ENCODE measurements around the gene GRIP2.
A peak's percentile ranks its signal among the peaks of the same experiment; 100 is the strongest.
"Not testable (repeated sequence)": the region's sequence is repeated elsewhere in the genome, so short reads cannot be mapped to it uniquely, and the experiment has no call there.

The GRIP2 gene

DNA sequence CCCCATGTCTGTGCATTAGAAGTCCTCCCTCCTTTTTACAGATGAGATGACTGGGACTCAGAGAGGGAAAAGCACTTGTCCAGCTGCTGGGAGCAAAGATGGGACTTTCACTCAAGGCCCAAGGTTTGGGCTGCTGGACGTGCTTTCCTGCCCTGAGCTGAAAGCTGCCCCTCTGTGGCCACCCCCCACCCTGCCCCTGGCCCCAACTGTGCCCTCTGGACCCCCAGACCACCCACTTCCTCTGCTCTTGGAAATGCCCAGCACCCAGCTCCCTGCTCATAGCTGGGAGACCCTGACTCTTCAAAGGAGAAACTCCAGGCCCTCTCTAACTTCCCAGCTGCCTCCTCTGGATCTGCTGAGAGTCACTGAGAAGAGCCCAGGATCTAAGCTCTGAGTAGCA, 20.7 kb downstream of the GRIP2 start:
- DNase-seq: no peak

DNA sequence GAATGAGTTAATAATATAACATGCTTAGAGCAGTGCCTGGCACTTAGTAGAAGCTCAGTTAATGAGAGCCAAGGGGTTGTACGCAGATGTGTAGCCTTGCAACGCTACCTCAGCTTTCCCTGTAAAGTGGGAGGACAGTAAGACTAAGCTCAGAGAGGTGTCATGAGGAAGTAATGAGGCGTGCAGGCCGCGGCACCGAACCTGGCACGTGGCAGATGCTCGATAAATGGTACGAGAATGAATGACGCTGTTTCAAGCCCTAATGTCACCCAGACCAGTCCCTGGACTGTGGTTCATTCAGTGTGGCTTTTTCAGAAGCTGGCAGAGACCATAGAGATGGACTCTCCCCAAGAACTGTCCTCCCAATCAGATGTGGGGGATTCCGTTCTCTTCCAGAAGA, 21.2 kb downstream of the GRIP2 start:
- DNase-seq: no peak

DNA sequence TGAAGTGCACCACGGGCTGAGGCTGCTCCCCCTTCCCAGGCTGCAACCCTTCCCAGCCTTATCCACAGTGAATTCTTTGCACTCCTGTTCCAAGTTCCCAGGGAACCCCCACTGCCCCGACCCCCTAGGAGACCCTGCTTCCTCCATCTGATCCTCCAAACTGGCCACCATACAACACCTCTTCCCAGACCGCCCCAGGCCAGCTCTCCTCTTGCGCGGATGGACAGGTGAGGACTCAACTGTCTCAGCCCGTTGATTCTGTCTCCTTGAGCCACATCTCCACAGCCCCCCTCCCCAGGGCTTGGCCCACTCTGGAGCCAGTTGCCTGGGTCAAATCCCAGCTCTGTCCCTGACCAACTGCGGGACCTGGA, 21.7 kb downstream of the GRIP2 start:
- DNase-seq: no peak

DNA sequence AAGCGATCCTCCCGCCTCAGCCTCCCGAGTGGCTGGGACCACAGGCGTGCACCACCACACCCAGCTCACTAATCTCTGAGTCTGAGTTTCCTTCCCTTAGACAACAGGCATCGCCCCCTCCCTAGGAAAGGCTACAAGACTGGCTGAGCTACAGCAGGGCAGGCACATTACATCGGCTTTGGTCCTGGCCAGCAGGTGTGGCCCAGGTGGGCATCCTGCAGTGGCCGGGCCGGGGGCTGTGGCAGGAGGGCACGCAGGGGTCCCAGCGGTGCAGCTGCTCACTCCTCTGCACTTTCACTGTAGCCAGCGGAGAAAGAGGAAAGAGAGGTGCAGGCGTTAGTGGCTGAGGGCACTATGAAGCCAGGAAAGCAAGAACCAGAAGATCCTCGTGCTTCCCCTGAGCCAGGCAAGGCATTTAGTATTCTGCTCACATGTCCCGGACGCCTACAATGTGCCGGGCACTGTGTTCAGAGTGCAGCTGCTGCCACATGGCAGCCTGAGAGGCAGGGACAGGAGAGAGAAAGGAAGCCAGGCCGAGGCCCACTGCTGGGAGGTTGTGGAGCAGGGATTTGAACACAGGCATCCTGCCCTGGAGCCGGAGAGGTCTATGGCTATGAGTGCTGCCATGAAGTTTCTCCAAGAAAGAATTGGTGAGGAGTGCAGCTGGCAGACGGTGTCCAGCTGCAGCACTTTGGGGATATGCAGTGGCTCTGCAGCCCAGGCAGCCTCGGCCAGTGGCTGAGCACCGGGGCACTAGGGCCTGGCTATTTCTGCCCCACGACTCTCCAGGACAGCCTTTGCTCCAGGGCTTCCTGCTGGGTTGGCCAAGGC, 22.3 kb downstream of the GRIP2 start:
- DNase-seq: no peak

DNA sequence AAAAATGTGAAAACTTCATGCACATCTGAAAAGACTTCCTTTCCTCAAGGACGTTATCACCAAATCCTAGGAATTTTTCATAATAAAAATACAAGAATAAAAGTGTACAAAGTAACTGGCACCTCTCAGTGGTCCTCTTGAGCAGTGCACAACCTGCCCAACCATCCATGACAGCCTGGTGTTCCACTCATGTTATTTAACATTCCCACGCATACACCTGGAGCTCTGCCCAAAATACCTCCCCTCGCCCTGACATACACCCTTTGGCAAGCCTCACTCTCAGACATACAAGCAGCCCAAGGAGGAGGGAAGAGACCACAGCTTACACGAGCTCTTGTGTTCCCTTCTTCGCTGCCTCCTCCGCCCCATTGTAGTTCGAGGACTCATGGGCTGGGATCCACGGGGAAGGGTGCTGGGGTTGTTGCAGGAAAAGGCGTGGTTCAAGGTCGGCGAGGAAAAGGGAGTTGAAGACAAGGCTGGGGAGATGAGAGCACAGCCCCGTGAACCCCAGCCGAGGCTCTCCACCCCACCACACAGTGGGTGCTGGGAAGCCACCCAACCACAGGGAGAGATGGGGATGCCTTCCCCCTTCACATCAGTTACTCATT, 23.3 kb downstream of the GRIP2 start:
- no peak for DNase-seq

DNA sequence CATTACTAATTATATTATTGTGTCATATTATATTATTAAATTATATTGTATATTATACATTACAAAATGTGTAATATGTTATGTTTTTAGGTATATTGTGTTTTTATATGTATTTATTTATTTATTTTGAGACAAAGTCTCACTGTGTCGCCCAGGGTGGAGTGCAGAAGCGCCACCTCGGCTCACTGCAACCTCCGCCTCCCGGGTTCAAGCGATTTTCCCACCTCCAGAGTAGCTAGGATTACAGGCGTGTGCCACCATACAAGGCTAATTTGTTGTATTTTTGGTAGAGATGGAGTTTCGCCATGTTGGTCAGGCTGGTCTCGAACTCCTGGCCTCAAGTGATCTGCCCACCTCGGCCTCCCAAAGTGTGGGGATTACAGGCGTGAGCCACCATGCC, 24.6 kb downstream of the GRIP2 start:
- not testable (repeated sequence) for DNase-seq

DNA sequence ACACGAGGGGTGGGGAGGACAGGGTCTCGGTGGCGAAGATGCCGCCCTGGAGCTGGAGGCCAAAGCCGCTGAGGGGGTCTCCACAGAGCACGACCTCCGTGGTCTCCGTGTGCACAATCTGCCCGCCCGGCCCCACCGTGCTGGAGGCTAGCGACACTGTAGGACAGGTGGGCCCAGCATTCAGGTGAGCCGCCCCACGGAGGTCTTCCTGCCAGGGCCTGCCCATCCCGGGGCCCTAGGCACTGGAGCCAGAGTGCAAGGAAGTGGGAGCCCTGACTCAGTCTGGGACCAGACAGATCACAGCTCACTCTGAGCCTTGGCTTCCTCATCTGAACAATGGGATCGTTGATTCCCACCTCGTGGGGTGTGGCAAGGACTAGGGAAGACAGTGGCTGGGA, 25.8 kb downstream of the GRIP2 start:
- DNase-seq: no peak

DNA sequence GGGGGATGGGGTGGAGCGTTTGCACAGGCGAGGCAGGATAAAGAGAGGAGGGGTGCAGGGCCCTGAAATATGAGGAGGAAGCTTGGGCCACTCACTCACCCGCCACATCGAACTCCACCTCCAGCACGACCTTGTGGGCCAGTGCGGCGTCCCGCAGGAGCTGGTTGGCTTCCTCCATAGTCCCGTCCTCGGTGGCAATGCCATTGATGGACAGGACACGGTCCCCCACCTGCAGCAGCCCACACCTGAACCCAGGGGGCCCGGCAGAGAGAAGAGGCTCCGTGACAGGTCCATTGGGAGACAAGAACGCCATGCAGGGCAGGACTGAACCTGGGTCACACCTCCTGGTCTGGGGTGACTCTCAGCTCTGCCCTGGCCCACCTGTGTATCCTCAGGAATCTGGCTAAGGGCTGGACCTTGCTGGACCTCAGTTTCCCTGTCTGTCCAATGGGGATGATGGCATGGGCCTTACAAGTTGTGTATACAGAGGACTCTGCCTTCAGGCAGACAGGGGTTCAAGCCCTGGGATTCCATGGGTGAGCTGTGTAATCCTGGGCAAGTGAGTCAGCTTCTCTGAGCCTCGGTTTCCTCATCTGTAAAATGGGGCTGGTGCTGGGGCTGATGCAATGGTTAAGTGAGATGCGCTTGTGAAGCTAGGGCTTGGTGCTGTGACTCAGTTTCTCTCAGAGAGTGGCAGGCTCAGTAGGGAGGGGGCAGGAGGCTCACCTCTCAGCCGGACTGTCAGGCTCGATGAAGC, 26.4 kb downstream of the GRIP2 start:
- no peak for DNase-seq

DNA sequence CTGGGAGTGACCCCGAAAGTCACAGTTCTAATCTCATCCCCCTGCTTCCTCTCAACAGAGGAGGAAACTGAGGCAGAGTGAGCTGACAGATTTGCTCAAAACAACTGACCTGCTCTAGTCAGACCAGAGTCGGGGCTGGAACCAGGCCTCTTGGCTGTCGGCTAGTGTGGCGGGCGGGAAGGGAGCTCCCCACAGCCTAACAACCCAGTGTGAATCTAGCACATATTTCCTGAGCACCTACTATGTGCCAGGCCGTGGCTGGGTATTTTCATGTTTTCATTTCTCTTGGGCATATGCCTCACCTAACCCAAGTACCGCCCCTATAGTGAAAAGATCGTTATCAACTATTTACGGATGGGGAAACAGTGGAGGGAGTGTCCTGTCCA, 27.2 kb downstream of the GRIP2 start:
- DNase-seq: no peak

DNA sequence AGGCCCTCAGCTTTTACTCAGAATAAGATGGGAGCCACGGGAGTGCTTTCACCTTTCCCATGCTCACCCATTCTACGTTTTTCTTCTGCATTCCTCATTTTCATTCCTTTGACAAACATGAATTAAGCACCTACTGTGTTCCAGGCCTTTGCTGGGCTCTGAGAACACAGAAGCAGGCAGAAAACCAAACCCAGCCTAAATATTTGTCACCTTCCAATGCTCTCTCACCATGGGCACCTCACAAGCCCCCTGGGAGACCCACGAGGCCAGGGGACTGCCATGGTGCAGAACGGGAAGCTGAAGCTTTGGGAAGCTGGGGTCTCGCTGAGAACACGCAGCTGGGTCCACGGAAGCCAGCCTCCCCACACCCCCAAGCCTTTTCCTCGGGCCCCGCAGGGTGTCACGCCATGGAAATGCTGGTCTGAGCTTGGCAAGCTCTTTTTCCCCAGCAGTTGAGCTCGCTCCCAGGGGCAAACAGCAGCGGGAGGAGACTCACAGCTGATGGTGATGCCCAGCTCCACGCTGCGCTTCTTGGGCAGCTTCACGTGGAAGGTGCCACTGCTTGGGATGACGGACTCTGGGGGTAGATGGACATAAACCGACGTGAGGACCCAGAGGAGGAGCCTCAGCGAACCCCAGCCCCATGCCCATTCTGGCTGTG, 27.7 kb downstream of the GRIP2 start:
- no peak for DNase-seq

DNA sequence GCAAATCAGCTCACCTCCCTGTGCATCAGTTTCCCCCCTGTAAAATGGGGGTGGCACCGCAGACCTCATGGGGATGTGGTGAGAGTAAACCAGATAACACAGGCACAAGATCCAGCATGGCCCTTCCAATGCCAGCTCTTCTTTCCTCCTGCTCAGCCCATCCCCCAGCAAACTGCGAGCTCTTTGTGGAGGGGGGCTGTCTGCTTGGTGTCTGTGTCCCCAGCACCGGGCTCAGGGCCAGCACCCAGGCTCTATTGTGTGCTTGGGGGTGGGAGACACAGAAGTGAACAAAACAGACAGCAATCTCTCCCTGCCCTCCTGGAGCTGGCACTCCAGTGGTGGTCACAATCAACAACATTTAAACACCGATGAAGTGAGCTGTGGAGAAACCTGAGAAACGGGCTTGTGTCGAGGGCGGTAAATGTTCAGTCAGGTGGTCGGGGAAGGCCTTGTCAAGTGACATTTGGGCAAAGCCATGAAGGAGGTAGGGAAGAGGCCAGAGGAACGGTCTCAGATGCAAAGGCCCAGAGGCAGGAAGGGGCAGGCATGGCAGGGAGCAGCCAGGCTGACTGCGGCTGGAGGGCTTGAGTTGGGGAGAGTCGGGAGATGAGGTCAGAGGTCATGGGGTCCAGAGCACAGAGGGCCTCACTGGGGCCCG, 28.4 kb downstream of the GRIP2 start:
- no peak for DNase-seq

DNA sequence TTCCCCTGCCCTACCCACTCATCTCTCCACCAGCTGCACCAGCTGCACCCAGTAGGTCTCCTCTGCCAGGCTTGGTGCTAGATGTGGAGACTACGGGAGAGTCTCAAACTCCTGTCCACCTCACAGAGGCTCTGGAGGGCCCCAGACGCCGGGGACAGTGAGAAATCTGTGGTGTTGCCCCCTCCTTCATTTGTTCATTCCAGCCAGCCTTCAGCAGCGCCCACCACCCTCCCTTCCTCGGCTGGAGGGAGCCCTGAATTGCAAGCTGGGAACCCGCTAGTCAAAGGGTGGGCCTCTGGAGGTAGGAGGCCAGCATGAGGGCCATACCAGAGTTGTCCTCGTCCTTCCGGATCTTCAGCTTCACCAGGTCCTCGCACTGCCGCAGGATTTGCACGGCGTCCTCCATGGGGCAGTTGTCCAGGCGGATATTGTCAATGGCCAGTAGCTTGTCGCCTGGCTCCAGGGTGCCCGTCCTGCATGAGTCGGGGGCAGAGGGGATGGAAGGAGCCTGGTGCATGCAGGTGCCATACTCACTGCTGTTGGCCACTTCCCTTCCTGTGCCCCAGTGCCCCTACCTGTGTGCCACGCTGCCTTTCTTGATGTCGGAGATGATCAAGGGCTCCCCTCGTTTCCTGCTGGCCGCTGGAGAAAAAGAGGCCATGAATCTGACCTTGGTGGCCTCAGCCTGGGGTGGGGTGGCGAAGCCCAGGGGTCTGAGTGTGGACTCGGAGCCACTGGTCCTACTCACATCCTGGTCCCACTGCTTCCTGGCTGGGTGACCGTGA, 29.1 kb downstream of the GRIP2 start:
- DNase-seq: no peak

DNA sequence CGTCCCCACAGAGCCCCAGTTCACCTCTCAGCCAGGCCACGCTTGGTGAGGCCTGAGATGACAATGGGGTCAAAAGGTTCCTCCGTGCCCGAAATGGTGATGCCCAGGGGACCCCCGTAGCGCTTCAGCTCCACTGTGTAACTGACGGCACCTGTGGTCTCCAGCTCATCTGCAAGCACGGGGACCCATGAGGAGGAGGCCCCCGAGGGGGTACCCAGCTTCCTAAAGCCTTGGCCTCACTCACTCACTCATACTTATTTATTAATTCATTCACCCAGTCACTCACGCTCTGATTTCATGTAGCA, 30.4 kb downstream of the GRIP2 start:
- no peak for DNase-seq

DNA sequence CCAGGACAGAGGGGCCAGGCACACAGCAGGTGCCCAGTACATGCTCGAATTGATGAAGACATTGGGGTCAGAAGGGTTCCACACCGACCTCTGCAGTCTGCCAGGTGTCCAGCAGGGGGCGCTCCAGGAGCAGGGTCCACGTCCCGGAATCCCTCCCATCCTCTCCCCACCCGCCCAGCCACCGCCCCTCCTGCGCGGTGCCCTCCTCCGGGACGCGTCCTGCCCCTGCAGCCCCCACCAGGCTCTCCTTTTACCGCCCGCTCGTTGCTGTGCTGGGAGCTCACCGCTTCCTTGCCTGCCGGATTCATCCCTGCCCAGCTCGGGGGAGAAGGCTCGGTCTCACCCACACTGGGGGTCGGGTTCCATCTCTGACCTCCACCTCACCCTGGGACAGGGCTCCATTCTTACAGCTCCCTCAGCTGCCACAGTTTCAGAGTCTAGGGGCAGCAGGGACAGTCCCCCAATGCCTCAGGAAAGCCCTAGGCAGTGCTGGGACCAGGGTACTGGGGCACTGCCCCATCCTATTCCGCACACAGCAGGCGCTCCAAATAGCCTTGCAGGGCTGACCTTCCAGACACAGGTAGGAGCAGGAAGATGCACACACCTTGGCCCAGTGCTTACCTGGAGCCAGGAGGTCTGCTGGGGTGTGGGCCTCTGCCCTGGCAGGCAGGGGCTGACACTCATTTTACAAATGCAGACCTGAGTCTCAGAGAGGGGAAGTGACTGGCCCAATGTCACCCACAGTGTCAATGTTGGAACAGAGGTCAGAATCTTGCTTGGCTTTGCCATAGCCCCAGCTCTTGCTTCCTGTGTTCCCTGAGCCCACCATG, 31.0 kb downstream of the GRIP2 start:
- peak; percentile 27 to 33 for DNase-seq

DNA sequence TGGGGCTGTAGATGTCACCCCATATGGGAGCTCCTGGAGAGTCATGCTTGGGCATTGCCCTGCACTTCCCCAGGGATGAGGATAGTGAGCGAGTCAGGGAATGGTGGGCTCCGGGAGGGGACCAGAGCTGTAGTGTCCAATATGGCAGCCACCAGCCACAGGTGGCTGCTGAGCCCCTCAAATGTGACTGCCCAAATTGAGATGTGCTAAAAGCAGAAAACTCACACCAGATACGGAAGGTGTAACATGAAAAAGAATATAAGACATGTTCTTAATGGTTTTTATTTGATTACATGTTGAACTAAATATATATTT, 31.7 kb downstream of the GRIP2 start:
- DNase-seq: no peak

DNA sequence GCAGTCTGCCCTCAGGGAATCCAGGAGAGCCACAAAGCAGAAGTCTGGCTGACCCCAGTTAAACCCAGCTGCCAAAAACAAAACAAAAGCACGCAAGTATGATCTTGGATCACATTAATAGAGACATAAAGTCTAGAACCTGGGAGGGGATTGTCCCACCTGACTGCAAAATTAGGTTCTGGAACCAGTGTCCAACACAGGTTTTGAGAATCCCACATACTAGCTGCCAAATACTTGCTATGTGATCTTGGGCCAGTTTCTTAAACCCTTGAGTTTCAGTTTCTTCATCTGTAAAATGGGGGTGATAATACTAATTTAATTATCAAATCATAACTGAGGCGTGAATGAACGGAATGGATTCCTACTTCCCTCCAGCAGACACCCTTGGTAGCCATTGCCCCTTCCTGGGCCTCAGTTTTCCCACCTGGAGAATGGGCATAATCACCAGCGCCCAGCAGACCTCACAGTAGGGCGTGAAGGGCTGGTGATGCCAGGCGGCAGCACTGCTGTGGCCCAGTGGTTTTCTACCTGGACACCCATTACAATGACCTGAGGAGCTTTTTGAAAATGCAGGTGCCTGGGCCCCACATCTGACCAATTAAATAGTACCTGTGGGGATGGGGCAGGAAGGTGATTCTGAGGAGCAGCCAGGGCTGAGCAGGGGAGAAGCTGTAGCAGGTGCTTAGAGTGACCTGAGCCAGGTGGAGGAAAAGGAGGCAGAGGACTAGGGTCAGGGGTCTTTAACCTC, 32.2 kb downstream of the GRIP2 start:
- no peak for DNase-seq

DNA sequence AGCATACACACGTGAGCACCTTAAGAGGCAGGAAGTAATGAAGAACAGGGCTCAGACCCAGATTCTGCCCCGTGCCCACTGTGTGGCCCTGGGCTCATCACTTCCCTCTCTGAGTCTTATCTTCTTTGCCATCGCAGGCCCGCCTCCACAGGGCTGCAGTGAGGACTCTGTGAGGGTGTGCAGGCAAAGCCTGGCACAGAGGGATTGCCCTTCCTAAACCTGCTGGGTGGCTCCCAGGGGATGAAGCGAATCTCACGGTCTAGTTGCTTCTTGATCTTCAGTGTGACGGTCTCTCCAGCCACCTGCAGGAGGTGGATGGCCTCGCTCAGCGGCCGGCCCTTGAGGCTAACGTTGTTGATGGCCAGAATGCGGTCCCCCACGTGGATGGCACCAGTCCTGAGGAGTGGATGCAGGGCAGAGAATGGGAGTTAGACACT, 32.8 kb downstream of the GRIP2 start:
- no peak for DNase-seq

DNA sequence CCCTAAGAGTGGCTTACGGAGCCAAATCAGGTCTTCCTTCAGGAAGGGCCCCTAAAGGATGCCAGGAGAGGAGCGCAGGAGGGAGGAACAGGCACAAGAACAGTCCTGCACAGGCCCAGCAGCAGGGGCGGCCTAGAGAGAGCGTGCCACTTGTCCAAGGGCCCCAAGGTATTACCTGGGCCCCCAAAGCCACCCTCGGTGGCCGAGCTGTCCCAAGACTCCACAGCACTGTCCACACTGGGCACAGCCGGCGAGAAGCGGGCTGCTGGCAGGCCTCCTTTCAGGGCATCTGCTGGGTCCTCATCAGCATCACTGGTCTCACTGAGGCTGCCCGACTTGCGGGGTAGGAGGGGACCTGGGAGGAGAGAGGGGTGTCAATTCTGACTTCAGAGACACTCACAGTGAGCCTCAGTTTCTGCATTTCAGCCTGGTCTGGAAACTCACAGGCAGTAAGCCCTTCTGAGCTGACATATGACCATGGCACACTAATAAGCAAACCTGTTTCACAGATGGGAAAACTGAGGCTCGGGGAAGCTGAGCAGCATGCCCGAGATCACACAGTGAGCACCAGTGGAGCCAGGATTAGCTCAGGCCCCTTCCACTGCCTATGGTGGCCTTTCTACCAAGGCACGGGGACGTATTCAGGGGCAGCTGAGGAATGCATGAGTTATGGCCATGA, 33.4 kb downstream of the GRIP2 start:
- no peak for DNase-seq

DNA sequence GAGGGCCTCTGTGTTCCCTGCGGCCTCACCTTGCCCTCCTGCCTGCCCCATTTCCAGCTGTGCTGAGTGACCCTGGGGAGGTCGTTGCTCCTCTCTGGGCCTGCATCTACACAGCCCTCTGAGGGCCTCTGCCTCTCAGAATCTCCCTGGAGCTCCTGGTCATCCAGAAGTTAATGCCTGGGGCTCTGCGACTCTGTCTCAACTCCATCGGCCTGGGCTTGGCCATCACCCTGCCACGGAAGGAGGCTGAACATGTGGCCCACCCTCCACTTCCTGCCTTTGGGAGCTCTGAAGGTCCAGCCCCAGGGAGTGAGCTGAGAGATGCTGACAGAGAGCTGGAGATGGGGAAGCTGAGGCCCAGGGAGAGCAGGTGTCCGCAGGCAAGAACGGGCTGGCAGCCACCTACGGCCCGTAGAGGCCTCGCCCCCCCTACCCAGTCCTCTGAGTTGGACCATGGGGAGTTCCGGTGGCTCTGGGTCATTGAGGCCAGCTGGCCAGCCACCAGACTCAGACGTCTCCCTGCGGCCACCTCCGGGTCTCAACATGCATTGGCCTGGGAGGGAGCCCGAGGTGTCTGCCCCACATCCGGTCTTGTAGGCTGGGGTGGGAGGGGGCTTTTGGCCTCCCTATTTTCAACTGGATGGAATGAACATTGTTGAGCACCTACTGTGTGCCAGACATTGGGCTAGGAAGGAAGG, 34.2 kb downstream of the GRIP2 start:
- DNase-seq: no peak
